ENCODE data around the gene PPFIA2. TPM values are rescaled to one million over a fixed set of nuclear protein-coding genes. Genes with fewer than 3 reads are reported as not detected.
"Not testable (repeated sequence)": the region's sequence is repeated elsewhere in the genome, so short reads cannot be mapped to it uniquely, and the experiment has no call there.

The PPFIA2 gene
- total RNA-seq, 1 experiment from 2014 or later: 1.1 TPM

DNA sequence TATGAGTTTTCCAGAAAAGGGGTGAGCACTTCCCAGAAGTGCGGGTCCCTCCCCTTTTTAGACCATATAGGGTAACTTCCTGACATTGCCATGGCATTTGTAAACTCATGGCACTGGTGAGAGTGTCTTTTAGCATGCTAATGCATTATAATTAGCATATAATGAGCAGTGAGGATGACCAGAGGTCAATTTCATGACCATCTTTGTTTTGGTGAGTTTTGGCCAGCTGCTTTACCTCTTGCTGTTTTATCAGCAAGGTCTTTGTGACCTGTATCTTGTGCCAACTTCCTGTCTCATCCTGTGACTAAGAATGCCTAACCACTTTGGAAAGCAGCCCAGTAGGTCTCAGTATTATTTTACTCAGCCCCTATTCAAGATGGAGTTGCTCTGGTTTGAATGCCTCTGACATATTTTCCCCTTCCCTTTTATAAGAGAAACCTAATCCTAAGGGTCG, 549.4 kb downstream of the PPFIA2 start:
- POLR2A ChIA-PET; H3K4me3 Mint-ChIP-seq; H3K9me3 Mint-ChIP-seq; H3K36me3 Mint-ChIP-seq; H3K27ac Mint-ChIP-seq; DNase-seq (ENCODE audit: low spot score): not testable (repeated sequence)
- Mint-ChIP-seq H3K27me3 (ENCODE audit: low read depth) (peaks cover 27% of the 10 kb centered on the region), H3K4me1 (peaks cover 69% of the 10 kb centered on the region)
- CTCF ChIA-PET: interaction anchor here (1.2 kb wide), 1 partner anchor 48 kb away, joined by 4 read pairs; no protein-coding TSS in a partner anchor
- TF ChIP-seq FOXK1 (CRISPR knock-in tag; IDR thresholded peaks at IDR 0.05): 0 out of 2 replicates have a peak, but pooled peaks have one; percentile 28
- ATAC-seq: peak; percentile 16

DNA sequence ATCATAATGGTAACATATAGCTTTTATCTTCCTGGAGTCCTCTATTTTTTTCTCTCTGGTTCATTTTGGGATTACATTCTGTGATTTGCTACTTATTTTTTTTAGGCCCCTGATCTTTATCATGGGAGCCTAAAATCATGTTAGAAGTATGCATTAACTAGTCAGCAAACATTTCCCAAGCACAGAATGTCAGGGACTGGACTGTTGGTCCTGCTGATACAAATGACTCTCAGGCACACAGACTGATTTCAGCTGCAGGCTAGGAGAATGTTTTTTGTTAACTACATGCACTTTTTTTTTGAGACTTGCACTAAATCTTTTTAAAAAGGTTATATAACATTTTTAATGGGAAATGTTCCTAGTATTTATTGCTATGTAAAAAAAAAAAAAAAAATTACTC, 550.1 kb downstream of the PPFIA2 start:
- H3K4me1 Mint-ChIP-seq: peaks cover 69% of the 10 kb centered on the region
- ChIA-PET CTCF (interaction anchor here (1.2 kb wide), 1 partner anchor 49 kb away, joined by 4 read pairs; no protein-coding TSS in a partner anchor), POLR2A (no interaction called here)
- peaks cover 27% of the 10 kb centered on the region for H3K27me3 Mint-ChIP-seq (ENCODE audit: low read depth)
- H3K4me3 Mint-ChIP-seq: no peak overlapping the region
- H3K27ac Mint-ChIP-seq: no peak overlapping the region
- TF ChIP-seq, protein P1, sequence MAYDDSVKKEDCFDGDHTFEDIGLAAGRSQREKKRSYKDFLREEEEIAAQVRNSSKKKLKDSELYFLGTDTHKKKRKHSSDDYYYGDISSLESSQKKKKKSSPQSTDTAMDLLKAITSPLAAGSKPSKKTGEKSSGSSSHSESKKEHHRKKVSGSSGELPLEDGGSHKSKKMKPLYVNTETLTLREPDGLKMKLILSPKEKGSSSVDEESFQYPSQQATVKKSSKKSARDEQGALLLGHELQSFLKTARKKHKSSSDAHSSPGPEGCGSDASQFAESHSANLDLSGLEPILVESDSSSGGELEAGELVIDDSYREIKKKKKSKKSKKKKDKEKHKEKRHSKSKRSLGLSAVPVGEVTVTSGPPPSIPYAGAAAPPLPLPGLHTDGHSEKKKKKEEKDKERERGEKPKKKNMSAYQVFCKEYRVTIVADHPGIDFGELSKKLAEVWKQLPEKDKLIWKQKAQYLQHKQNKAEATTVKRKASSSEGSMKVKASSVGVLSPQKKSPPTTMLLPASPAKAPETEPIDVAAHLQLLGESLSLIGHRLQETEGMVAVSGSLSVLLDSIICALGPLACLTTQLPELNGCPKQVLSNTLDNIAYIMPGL (CRISPR knock-in tag; IDR thresholded peaks at IDR 0.05): no peak
- TF ChIP-seq ATF1 (CRISPR knock-in tag; IDR thresholded peaks at IDR 0.05): no peak
- TF ChIP-seq MYBL2 (CRISPR knock-in tag; IDR thresholded peaks at IDR 0.05): no peak
- TF ChIP-seq ZNF416 (CRISPR knock-in tag; IDR thresholded peaks at IDR 0.05): no peak
- no peak for TF ChIP-seq E2F5 (CRISPR knock-in tag; IDR thresholded peaks at IDR 0.05)
- no peak for TF ChIP-seq ZNF396 (CRISPR knock-in tag; IDR thresholded peaks at IDR 0.05; ENCODE audit: borderline replicate concordance)
- TF ChIP-seq ZSCAN18 (CRISPR knock-in tag; IDR thresholded peaks at IDR 0.05): no peak
- no peak for TF ChIP-seq ZNF121 (CRISPR knock-in tag; IDR thresholded peaks at IDR 0.05)
- no peak for TF ChIP-seq ATF6 (CRISPR knock-in tag; IDR thresholded peaks at IDR 0.05)
- no peak for TF ChIP-seq CDX4 (CRISPR knock-in tag; IDR thresholded peaks at IDR 0.05; ENCODE audit: borderline replicate concordance)
- TF ChIP-seq ZNF219 (CRISPR knock-in tag; IDR thresholded peaks at IDR 0.05; ENCODE audit: borderline replicate concordance): no peak
- TF ChIP-seq GABPB1 (CRISPR knock-in tag; IDR thresholded peaks at IDR 0.05): no peak
- TF ChIP-seq GTF2I (CRISPR knock-in tag; conservative IDR thresholded peaks at IDR 0.05): no peak
- no peak for TF ChIP-seq ZNF232 (CRISPR knock-in tag; IDR thresholded peaks at IDR 0.05)
- TF ChIP-seq TEAD4 (CRISPR knock-in tag; IDR thresholded peaks at IDR 0.05): no peak
- TF ChIP-seq, protein P2, sequence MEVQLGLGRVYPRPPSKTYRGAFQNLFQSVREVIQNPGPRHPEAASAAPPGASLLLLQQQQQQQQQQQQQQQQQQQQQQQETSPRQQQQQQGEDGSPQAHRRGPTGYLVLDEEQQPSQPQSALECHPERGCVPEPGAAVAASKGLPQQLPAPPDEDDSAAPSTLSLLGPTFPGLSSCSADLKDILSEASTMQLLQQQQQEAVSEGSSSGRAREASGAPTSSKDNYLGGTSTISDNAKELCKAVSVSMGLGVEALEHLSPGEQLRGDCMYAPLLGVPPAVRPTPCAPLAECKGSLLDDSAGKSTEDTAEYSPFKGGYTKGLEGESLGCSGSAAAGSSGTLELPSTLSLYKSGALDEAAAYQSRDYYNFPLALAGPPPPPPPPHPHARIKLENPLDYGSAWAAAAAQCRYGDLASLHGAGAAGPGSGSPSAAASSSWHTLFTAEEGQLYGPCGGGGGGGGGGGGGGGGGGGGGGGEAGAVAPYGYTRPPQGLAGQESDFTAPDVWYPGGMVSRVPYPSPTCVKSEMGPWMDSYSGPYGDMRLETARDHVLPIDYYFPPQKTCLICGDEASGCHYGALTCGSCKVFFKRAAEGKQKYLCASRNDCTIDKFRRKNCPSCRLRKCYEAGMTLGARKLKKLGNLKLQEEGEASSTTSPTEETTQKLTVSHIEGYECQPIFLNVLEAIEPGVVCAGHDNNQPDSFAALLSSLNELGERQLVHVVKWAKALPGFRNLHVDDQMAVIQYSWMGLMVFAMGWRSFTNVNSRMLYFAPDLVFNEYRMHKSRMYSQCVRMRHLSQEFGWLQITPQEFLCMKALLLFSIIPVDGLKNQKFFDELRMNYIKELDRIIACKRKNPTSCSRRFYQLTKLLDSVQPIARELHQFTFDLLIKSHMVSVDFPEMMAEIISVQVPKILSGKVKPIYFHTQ (CRISPR knock-in tag; IDR thresholded peaks at IDR 0.05): no peak
- DNase-seq (ENCODE audit: low spot score) (no peak), ATAC-seq (no peak)
- no peaks in the 10 kb centered on the region for H3K9me3 Mint-ChIP-seq
- no peaks in the 10 kb centered on the region for H3K36me3 Mint-ChIP-seq

Measured in WTC11 (cell line).